ENCODE results near the gene PRKCH.
A peak's percentile ranks its signal among the peaks of the same experiment; 100 is the strongest.

The PRKCH gene

GRCh38 chr14:61437381-61437780 is 116.0 kb downstream of the PRKCH start:
- H3K27ac Mint-ChIP-seq, result peak overlapping the region; percentile 10
- H3K4me3 Mint-ChIP-seq, result no peak overlapping the region

GRCh38 chr14:61438036-61438435 is 116.7 kb downstream of the PRKCH start:
- Mint-ChIP-seq H3K4me3 (peak overlapping the region; percentile 5), H3K4me1 (ENCODE audit: low read depth) (peaks cover 63% of the 10 kb centered on the region), H3K9me3 (no peaks in the 10 kb centered on the region), H3K27me3 (ENCODE audit: low read depth) (no peaks in the 10 kb centered on the region), H3K27ac (peak overlapping the region; percentile 92), H3K36me3 (ENCODE audit: low read depth) (peaks cover 26% of the 10 kb centered on the region)

More at GRCh38 chr14:61437381-61437780, 116.0 kb downstream of the PRKCH start:
- Mint-ChIP-seq H3K27me3 (ENCODE audit: low read depth) (no peaks in the 10 kb centered on the region), H3K9me3 (no peaks in the 10 kb centered on the region), H3K36me3 (ENCODE audit: low read depth) (peaks cover 23% of the 10 kb centered on the region), H3K4me1 (ENCODE audit: low read depth) (peaks cover 60% of the 10 kb centered on the region)

GRCh38 chr14:61438497-61438859 is 117.1 kb downstream of the PRKCH start:
- Mint-ChIP-seq H3K27ac (peak overlapping the region; percentile 92), H3K27me3 (ENCODE audit: low read depth) (no peaks in the 10 kb centered on the region), H3K4me3 (peak overlapping the region; percentile 85), H3K4me1 (ENCODE audit: low read depth) (peaks cover 59% of the 10 kb centered on the region), H3K36me3 (ENCODE audit: low read depth) (peaks cover 27% of the 10 kb centered on the region), H3K9me3 (no peaks in the 10 kb centered on the region)

- H3K27ac Mint-ChIP-seq, result peak overlapping the region; percentile 92
- peak overlapping the region; percentile 85 for H3K4me3 Mint-ChIP-seq
- H3K36me3 Mint-ChIP-seq (ENCODE audit: low read depth), result peaks cover 31% of the 10 kb centered on the region
- peaks cover 60% of the 10 kb centered on the region for H3K4me1 Mint-ChIP-seq (ENCODE audit: low read depth)
- no peaks in the 10 kb centered on the region for H3K9me3 Mint-ChIP-seq
- H3K27me3 Mint-ChIP-seq (ENCODE audit: low read depth), result no peaks in the 10 kb centered on the region
These were observed 117.7 kb downstream of the PRKCH start for GRCh38 chr14:61438860-61439765.

- Mint-ChIP-seq H3K36me3 (ENCODE audit: low read depth) (peaks cover 32% of the 10 kb centered on the region), H3K4me1 (ENCODE audit: low read depth) (peaks cover 61% of the 10 kb centered on the region), H3K4me3 (peak overlapping the region; percentile 85), H3K9me3 (no peaks in the 10 kb centered on the region), H3K27ac (peak overlapping the region; percentile 92), H3K27me3 (ENCODE audit: low read depth) (no peaks in the 10 kb centered on the region)
These were observed 118.5 kb downstream of the PRKCH start for GRCh38 chr14:61439779-61440418.

- peaks cover 68% of the 10 kb centered on the region for H3K4me1 Mint-ChIP-seq (ENCODE audit: low read depth)
- H3K27me3 Mint-ChIP-seq (ENCODE audit: low read depth), result no peaks in the 10 kb centered on the region
- H3K9me3 Mint-ChIP-seq, result no peaks in the 10 kb centered on the region
- no peak overlapping the region for H3K27ac Mint-ChIP-seq
- peaks cover 47% of the 10 kb centered on the region for H3K36me3 Mint-ChIP-seq (ENCODE audit: low read depth)
- peak overlapping the region; percentile 66 for H3K4me3 Mint-ChIP-seq
These were observed 122.1 kb downstream of the PRKCH start for GRCh38 chr14:61443481-61443880.

- peak overlapping the region; percentile 66 for H3K4me3 Mint-ChIP-seq
- H3K27me3 Mint-ChIP-seq (ENCODE audit: low read depth), result no peaks in the 10 kb centered on the region
- no peaks in the 10 kb centered on the region for H3K9me3 Mint-ChIP-seq
- H3K27ac Mint-ChIP-seq, result peak overlapping the region; percentile 86
- peaks cover 68% of the 10 kb centered on the region for H3K4me1 Mint-ChIP-seq (ENCODE audit: low read depth)
- peaks cover 51% of the 10 kb centered on the region for H3K36me3 Mint-ChIP-seq (ENCODE audit: low read depth)
These were observed 122.9 kb downstream of the PRKCH start for GRCh38 chr14:61444215-61444768.

- Mint-ChIP-seq H3K4me1 (ENCODE audit: low read depth) (peaks cover 91% of the 10 kb centered on the region), H3K36me3 (ENCODE audit: low read depth) (peaks cover 72% of the 10 kb centered on the region), H3K9me3 (no peaks in the 10 kb centered on the region), H3K27ac (peak overlapping the region; percentile 95), H3K4me3 (peak overlapping the region; percentile 26), H3K27me3 (ENCODE audit: low read depth) (no peaks in the 10 kb centered on the region)
These were observed 130.1 kb downstream of the PRKCH start for GRCh38 chr14:61451491-61451890.

- H3K4me1 Mint-ChIP-seq (ENCODE audit: low read depth), result peaks cover 91% of the 10 kb centered on the region
- H3K27ac Mint-ChIP-seq, result peak overlapping the region; percentile 95
- peak overlapping the region; percentile 83 for H3K4me3 Mint-ChIP-seq
- H3K9me3 Mint-ChIP-seq, result no peaks in the 10 kb centered on the region
- H3K27me3 Mint-ChIP-seq (ENCODE audit: low read depth), result no peaks in the 10 kb centered on the region
- peaks cover 71% of the 10 kb centered on the region for H3K36me3 Mint-ChIP-seq (ENCODE audit: low read depth)
These were observed 130.6 kb downstream of the PRKCH start for GRCh38 chr14:61451891-61452400.

GRCh38 chr14:61452452-61452851 is 131.1 kb downstream of the PRKCH start:
- H3K27me3 Mint-ChIP-seq (ENCODE audit: low read depth), result no peaks in the 10 kb centered on the region
- peak overlapping the region; percentile 95 for H3K27ac Mint-ChIP-seq
- peaks cover 91% of the 10 kb centered on the region for H3K4me1 Mint-ChIP-seq (ENCODE audit: low read depth)
- H3K4me3 Mint-ChIP-seq, result peak overlapping the region; percentile 83
- peaks cover 71% of the 10 kb centered on the region for H3K36me3 Mint-ChIP-seq (ENCODE audit: low read depth)
- no peaks in the 10 kb centered on the region for H3K9me3 Mint-ChIP-seq

- Mint-ChIP-seq H3K4me1 (ENCODE audit: low read depth) (peaks cover 93% of the 10 kb centered on the region), H3K27ac (peak overlapping the region; percentile 95), H3K4me3 (peak overlapping the region; percentile 83), H3K27me3 (ENCODE audit: low read depth) (no peaks in the 10 kb centered on the region), H3K36me3 (ENCODE audit: low read depth) (peaks cover 73% of the 10 kb centered on the region), H3K9me3 (no peaks in the 10 kb centered on the region)
These were observed 131.9 kb downstream of the PRKCH start for GRCh38 chr14:61453103-61453767.

GRCh38 chr14:61454545-61454944 is 133.2 kb downstream of the PRKCH start:
- peak overlapping the region; percentile 83 for H3K4me3 Mint-ChIP-seq
- H3K9me3 Mint-ChIP-seq, result no peaks in the 10 kb centered on the region
- H3K4me1 Mint-ChIP-seq (ENCODE audit: low read depth), result peaks cover 90% of the 10 kb centered on the region
- H3K36me3 Mint-ChIP-seq (ENCODE audit: low read depth), result peaks cover 78% of the 10 kb centered on the region
- peak overlapping the region; percentile 95 for H3K27ac Mint-ChIP-seq
- H3K27me3 Mint-ChIP-seq (ENCODE audit: low read depth), result no peaks in the 10 kb centered on the region

- no peaks in the 10 kb centered on the region for H3K27me3 Mint-ChIP-seq (ENCODE audit: low read depth)
- peaks cover 85% of the 10 kb centered on the region for H3K4me1 Mint-ChIP-seq (ENCODE audit: low read depth)
- peaks cover 77% of the 10 kb centered on the region for H3K36me3 Mint-ChIP-seq (ENCODE audit: low read depth)
These were observed 134.0 kb downstream of the PRKCH start for GRCh38 chr14:61455351-61455750.

GRCh38 chr14:61456720-61457119 is 135.3 kb downstream of the PRKCH start:
- H3K27me3 Mint-ChIP-seq (ENCODE audit: low read depth), result no peaks in the 10 kb centered on the region
- H3K4me1 Mint-ChIP-seq (ENCODE audit: low read depth), result peaks cover 80% of the 10 kb centered on the region
- H3K36me3 Mint-ChIP-seq (ENCODE audit: low read depth), result peaks cover 71% of the 10 kb centered on the region
- peak overlapping the region; percentile 66 for H3K27ac Mint-ChIP-seq
- no peak overlapping the region for H3K4me3 Mint-ChIP-seq
- H3K9me3 Mint-ChIP-seq, result peaks cover 4% of the 10 kb centered on the region

More at GRCh38 chr14:61455351-61455750, 134.0 kb downstream of the PRKCH start:
- Mint-ChIP-seq H3K4me3 (peak overlapping the region; percentile 55), H3K27ac (peak overlapping the region; percentile 74), H3K9me3 (peaks cover 4% of the 10 kb centered on the region)
